HEK293 (cell line): Measurements from ENCODE around the gene NCOA3.

ENCODE experiments used
- CTCF ChIA-PET: fragments of 350-600 bp; formaldehyde crosslinking; extraction: SDS; loops from one replicate; lab custom pipeline; 2021; ENCODE audit warnings: antibody characterized with exemption; lab: Yijun Ruan, JAX
- POLR2A ChIA-PET: fragments of 300-600 bp; formaldehyde crosslinking; extraction: SDS; loops from one replicate; lab custom pipeline; 2020; ENCODE audit warnings: antibody characterized with exemption, inconsistent platforms; lab: Yijun Ruan, JAX
- H3K27ac ChIP-seq: fragments of 200-500 bp; sonication (Bioruptor generic); 2 replicates; pipeline ENCODE4 v1.5.1; 2014; ENCODE audit warnings: low read depth, low read length, control low read depth, inconsistent platforms; ENCODE audit errors: extremely low read depth
- H3K36me3 ChIP-seq, 2 experiments: fragments of 200-500 bp in 1 of 2; sonication (Bioruptor generic) in 1 of 2; 1 replicate in 1 of 2; 2 replicates in 1 of 2; pipeline ENCODE4 v1.5.1; 2014 to 2017; ENCODE audit warnings: inconsistent platforms in 2 of 2, low read length in 2 of 2; ENCODE audit not compliant: control insufficient read depth in 2 of 2, insufficient read depth in 1 of 2
- H3K4me1 ChIP-seq: fragments of 200-500 bp; sonication (Bioruptor generic); 2 replicates; pipeline ENCODE4 v1.5.1; 2014; ENCODE audit warnings: mild to moderate bottlenecking, low read length, inconsistent platforms; ENCODE audit not compliant: control insufficient read depth, insufficient read depth
- H3K4me3 ChIP-seq: 2 replicates; pipeline ENCODE4 v1.5.1; 2011; ENCODE audit warnings: low read depth, mild to moderate bottlenecking, control low read depth, low read length, moderate library complexity
- H3K9me3 ChIP-seq: fragments of 200-500 bp; sonication (Bioruptor generic); 2 replicates; pipeline ENCODE4 v1.5.1; 2014; ENCODE audit warnings: low read depth, low read length, inconsistent platforms; ENCODE audit not compliant: control insufficient read depth, insufficient read depth
- ATF2 ChIP-seq: fragments of 450-650 bp; formaldehyde crosslinking; IDR thresholded peaks from 2 replicates; pipeline ENCODE4 v1.5.1; 2016; ENCODE audit warnings: missing biosample characterization, missing genetic modification characterization, low read depth
- BCL11A ChIP-seq: fragments of 450-650 bp; formaldehyde crosslinking; IDR thresholded peaks from 2 replicates; pipeline ENCODE4 v1.5.1; 2016; ENCODE audit warnings: low read depth, missing biosample characterization, missing genetic modification characterization
- GFI1B ChIP-seq: fragments of 450-650 bp; formaldehyde crosslinking; IDR thresholded peaks from 2 replicates; pipeline ENCODE4 v1.5.1; 2016; ENCODE audit warnings: missing biosample characterization, missing genetic modification characterization
- KLF10 ChIP-seq: fragments of 450-650 bp; IDR thresholded peaks from 2 replicates; pipeline ENCODE4 v1.5.1; 2018; ENCODE audit warnings: missing biosample characterization, mild to moderate bottlenecking, missing genetic modification characterization
- MYNN ChIP-seq: fragments of 450-650 bp; formaldehyde crosslinking; IDR thresholded peaks from 2 replicates; pipeline ENCODE4 v1.5.1; 2016; ENCODE audit warnings: missing biosample characterization, missing genetic modification characterization, borderline replicate concordance
- RBAK ChIP-seq: fragments of 450-650 bp; formaldehyde crosslinking; IDR thresholded peaks from 2 replicates; pipeline ENCODE4 v1.5.1; 2016; ENCODE audit warnings: missing biosample characterization, missing genetic modification characterization
- SP7 ChIP-seq: fragments of 450-650 bp; formaldehyde crosslinking; IDR thresholded peaks from 2 replicates; pipeline ENCODE4 v1.5.1; 2016; ENCODE audit warnings: missing biosample characterization, missing genetic modification characterization
- ZBTB7A ChIP-seq: fragments of 450-650 bp; formaldehyde crosslinking; IDR thresholded peaks from 2 replicates; pipeline ENCODE4 v1.5.1; 2016; ENCODE audit warnings: low read depth, missing biosample characterization, missing genetic modification characterization
- ZNF10 ChIP-seq: fragments of 450-650 bp; formaldehyde crosslinking; IDR thresholded peaks from 2 replicates; pipeline ENCODE4 v1.5.1; 2017; ENCODE audit warnings: missing biosample characterization, missing genetic modification characterization
- ZNF16 ChIP-seq: fragments of 450-650 bp; formaldehyde crosslinking; IDR thresholded peaks from 2 replicates; pipeline ENCODE4 v1.5.1; 2016; ENCODE audit warnings: low read depth, missing biosample characterization, missing genetic modification characterization
- ZNF214 ChIP-seq: fragments of 450-650 bp; formaldehyde crosslinking; IDR thresholded peaks from 2 replicates; pipeline ENCODE4 v1.5.1; 2017; ENCODE audit warnings: missing biosample characterization, mild to moderate bottlenecking, missing genetic modification characterization, borderline replicate concordance
- ZNF221 ChIP-seq: fragments of 450-650 bp; formaldehyde crosslinking; IDR thresholded peaks from 2 replicates; pipeline ENCODE4 v1.5.1; 2017; ENCODE audit warnings: missing biosample characterization, missing genetic modification characterization, borderline replicate concordance
- ZNF223 ChIP-seq: fragments of 450-650 bp; formaldehyde crosslinking; IDR thresholded peaks from 2 replicates; pipeline ENCODE4 v1.5.1; 2016; ENCODE audit warnings: missing biosample characterization, missing genetic modification characterization
- ZNF311 ChIP-seq: fragments of 450-650 bp; formaldehyde crosslinking; IDR thresholded peaks from 2 replicates; pipeline ENCODE4 v1.5.1; 2017; ENCODE audit warnings: missing biosample characterization, missing genetic modification characterization, borderline replicate concordance
- ZNF341 ChIP-seq: fragments of 450-650 bp; formaldehyde crosslinking; IDR thresholded peaks from 2 replicates; pipeline ENCODE4; 2016; ENCODE audit warnings: low read depth, missing biosample characterization, missing genetic modification characterization
- ZNF514 ChIP-seq: fragments of 450-650 bp; formaldehyde crosslinking; IDR thresholded peaks from 2 replicates; pipeline ENCODE4 v1.5.1; 2016; ENCODE audit warnings: missing biosample characterization, missing genetic modification characterization
- ZNF529 ChIP-seq: fragments of 450-650 bp; formaldehyde crosslinking; IDR thresholded peaks from 2 replicates; pipeline ENCODE4 v1.5.1; 2017; ENCODE audit warnings: missing genetic modification characterization, missing biosample characterization; ENCODE audit not compliant: insufficient replicate concordance
- ZNF580 ChIP-seq: fragments of 450-650 bp; formaldehyde crosslinking; IDR thresholded peaks from 2 replicates; pipeline ENCODE4 v1.5.1; 2016; ENCODE audit warnings: missing biosample characterization, missing genetic modification characterization
- ZNF785 ChIP-seq: fragments of 450-650 bp; formaldehyde crosslinking; IDR thresholded peaks from 2 replicates; pipeline ENCODE4 v1.5.1; 2016; ENCODE audit warnings: missing biosample characterization, missing genetic modification characterization
- ZSCAN16 ChIP-seq: fragments of 450-650 bp; formaldehyde crosslinking; IDR thresholded peaks from 2 replicates; pipeline ENCODE4 v1.5.1; 2016; ENCODE audit warnings: missing biosample characterization, missing genetic modification characterization
- TF ChIP-seq, protein P1 (sequence below): fragments of 450-650 bp; formaldehyde crosslinking; IDR thresholded peaks from 2 replicates; pipeline ENCODE4 v1.5.1; 2016; ENCODE audit warnings: missing biosample characterization, missing genetic modification characterization
- TF ChIP-seq, protein P2 (sequence below): fragments of 450-650 bp; formaldehyde crosslinking; IDR thresholded peaks from 2 replicates; pipeline ENCODE4 v1.5.1; 2016; ENCODE audit warnings: missing biosample characterization, missing genetic modification characterization, borderline replicate concordance

The NCOA3 gene

DNA sequence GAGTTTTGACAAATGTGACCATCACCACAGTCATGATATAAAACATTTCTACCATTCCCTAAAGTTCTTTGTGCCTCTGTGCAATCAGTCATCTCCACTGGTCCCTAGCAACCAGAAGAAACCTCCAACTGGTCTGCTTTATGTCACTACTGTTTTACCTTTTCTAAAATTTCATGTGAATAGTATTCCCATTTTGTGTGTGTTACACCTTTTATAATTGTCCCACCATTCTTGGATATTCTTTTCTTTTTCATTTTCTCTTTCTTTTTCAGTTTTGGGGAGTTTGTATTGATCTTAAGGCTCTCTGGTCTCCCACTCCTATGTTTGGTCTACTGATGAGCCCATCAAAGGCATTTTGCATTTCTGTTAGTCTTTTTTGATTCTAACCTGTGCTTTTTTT, 95.4 kb downstream of the NCOA3 start:
- POLR2A ChIA-PET: no interaction called here
- TF ChIP-seq, protein P1, sequence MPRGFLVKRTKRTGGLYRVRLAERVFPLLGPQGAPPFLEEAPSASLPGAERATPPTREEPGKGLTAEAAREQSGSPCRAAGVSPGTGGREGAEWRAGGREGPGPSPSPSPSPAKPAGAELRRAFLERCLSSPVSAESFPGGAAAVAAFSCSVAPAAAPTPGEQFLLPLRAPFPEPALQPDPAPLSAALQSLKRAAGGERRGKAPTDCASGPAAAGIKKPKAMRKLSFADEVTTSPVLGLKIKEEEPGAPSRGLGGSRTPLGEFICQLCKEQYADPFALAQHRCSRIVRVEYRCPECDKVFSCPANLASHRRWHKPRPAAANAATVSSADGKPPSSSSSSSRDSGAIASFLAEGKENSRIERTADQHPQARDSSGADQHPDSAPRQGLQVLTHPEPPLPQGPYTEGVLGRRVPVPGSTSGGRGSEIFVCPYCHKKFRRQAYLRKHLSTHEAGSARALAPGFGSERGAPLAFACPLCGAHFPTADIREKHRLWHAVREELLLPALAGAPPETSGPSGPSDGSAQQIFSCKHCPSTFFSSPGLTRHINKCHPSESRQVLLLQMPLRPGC (tag by site-specific recombination): no peak
- TF ChIP-seq ZNF514 (tag by site-specific recombination) (no peak), ZNF221 (no peak), ZBTB7A (tag by site-specific recombination) (no peak), ZNF10 (tag by site-specific recombination) (no peak), ZNF214 (tag by site-specific recombination) (no peak), RBAK (tag by site-specific recombination) (no peak), ZNF341 (tag by site-specific recombination) (no peak), MYNN (tag by site-specific recombination) (no peak), ZNF223 (tag by site-specific recombination) (no peak), SP7 (tag by site-specific recombination) (no peak)
- H3K36me3 ChIP-seq: no peaks in the 10 kb centered on the region; a peak in 1 of 3 replicates

GRCh38 chr20:47598911-47599744, 97.4 kb downstream of the NCOA3 start:
- no peaks in the 10 kb centered on the region; a peak in 1 of 3 replicates for H3K36me3 ChIP-seq
- H3K4me1 ChIP-seq: no peaks in the 10 kb centered on the region; the same call in 1 of the 2 replicates
- no peaks in the 10 kb centered on the region for H3K9me3 ChIP-seq
- CTCF ChIA-PET: interaction anchor here (0.6 to 1.1 kb wide), 3 partner anchors 12 to 138 kb away, joined by 3 read pairs; no protein-coding TSS in a partner anchor
- POLR2A ChIA-PET: interaction anchor here (0.6 kb wide), 1 partner anchor 12 kb away, joined by 5 read pairs; no protein-coding TSS in a partner anchor
- TF ChIP-seq ATF2 (tag by site-specific recombination) (peak; percentile 82), GFI1B (tag by site-specific recombination) (no peak)
- H3K27ac ChIP-seq: no peak overlapping the region
- no peak overlapping the region for H3K4me3 ChIP-seq

More for the DNA sequence above, 95.4 kb downstream of the NCOA3 start:
- Histone ChIP-seq H3K9me3 (no peaks in the 10 kb centered on the region), H3K27ac (no peak overlapping the region), H3K4me1 (no peaks in the 10 kb centered on the region; the same call in 1 of the 2 replicates), H3K4me3 (no peak overlapping the region)
- CTCF ChIA-PET: interaction anchor here (1.1 kb wide), 1 partner anchor 24 kb away, joined by 3 read pairs; no protein-coding TSS in a partner anchor

- Histone ChIP-seq H3K4me1 (no peaks in the 10 kb centered on the region; the same call in 1 of the 2 replicates), H3K27ac (no peak overlapping the region), H3K4me3 (no peak overlapping the region), H3K9me3 (no peaks in the 10 kb centered on the region), H3K36me3 (no peaks in the 10 kb centered on the region)
- ChIA-PET POLR2A (interaction anchor here (1.0 kb wide), 1 partner anchor 99 kb away, joined by 4 read pairs; the partner anchor contains the start of gene NCOA3), CTCF (interaction anchor here (1.2 kb wide), 1 partner anchor 20 kb away, joined by 4 read pairs; no protein-coding TSS in a partner anchor)
- TF ChIP-seq ZNF529 (tag by site-specific recombination): no peak
- no peak for TF ChIP-seq ZNF580
- TF ChIP-seq, protein P2, sequence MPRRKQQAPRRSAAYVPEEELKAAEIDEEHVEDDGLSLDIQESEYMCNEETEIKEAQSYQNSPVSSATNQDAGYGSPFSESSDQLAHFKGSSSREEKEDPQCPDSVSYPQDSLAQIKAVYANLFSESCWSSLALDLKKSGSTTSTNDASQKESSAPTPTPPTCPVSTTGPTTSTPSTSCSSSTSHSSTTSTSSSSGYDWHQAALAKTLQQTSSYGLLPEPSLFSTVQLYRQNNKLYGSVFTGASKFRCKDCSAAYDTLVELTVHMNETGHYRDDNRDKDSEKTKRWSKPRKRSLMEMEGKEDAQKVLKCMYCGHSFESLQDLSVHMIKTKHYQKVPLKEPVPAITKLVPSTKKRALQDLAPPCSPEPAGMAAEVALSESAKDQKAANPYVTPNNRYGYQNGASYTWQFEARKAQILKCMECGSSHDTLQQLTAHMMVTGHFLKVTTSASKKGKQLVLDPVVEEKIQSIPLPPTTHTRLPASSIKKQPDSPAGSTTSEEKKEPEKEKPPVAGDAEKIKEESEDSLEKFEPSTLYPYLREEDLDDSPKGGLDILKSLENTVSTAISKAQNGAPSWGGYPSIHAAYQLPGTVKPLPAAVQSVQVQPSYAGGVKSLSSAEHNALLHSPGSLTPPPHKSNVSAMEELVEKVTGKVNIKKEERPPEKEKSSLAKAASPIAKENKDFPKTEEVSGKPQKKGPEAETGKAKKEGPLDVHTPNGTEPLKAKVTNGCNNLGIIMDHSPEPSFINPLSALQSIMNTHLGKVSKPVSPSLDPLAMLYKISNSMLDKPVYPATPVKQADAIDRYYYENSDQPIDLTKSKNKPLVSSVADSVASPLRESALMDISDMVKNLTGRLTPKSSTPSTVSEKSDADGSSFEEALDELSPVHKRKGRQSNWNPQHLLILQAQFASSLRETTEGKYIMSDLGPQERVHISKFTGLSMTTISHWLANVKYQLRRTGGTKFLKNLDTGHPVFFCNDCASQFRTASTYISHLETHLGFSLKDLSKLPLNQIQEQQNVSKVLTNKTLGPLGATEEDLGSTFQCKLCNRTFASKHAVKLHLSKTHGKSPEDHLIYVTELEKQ (tag by site-specific recombination): no peak
- TF ChIP-seq KLF10 (tag by site-specific recombination): no peak
- no peak for TF ChIP-seq ZNF311
- TF ChIP-seq BCL11A: no peak
- no peak for TF ChIP-seq ZNF16 (tag by site-specific recombination)
- TF ChIP-seq ZBTB7A (tag by site-specific recombination): no peak
- TF ChIP-seq ZSCAN16 (tag by site-specific recombination): no peak
- no peak for TF ChIP-seq ZNF785 (tag by site-specific recombination)
Observed at GRCh38 chr20:47600967-47601547, 99.4 kb downstream of the NCOA3 start.
